Measurements from ENCODE around the gene LCN10.
"Not testable (repeated sequence)": the region's sequence is repeated elsewhere in the genome, so short reads cannot be mapped to it uniquely, and the experiment has no call there.

Gene LCN10

DNA sequence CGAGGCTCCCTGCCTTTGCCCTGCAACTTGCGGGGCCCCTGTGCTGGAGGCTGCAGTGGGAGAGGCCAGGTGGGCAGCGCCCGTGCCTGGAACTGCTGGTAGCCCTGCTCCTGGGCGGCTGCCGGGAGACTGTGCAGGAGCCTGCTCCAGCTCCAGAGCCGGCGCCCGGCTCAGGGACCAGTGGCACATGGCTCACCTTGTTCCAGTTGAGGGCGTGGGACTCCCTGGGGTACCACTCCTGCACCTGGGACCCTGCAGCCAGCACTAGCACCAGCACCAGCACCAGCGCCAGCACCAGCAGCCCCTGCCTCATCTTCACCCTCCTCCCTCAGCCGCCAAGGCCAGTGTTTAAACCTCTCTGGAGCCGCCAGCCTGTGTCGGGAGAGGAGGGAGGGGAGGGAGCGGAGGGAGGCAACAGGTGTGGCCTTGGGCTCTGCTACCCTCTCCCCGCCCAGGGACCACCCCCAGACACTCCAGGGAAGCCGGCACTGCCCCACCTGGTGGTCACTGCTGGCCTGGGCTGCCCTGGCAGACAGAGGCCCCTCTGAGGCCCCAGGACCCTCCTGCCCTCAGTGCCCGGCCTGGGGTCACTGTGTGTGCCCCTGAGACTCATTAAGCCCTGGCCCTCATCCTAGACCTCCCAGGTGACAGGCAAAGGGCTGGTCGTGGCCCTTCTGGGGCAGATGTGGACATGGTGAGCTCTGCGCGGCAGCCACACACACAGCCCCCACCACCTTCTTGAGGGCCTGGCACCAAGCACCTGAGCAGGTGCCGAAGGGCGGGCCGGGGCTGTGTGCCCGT lies at the start of gene LCN10:
Gene LCN10, minus strand, starts transcription at position 350 of the 801 bp plus-strand sequence. Its CDS starts 37 bp downstream, at position 313.
- no peak for DNase-seq (ENCODE audit: low spot score)

DNA sequence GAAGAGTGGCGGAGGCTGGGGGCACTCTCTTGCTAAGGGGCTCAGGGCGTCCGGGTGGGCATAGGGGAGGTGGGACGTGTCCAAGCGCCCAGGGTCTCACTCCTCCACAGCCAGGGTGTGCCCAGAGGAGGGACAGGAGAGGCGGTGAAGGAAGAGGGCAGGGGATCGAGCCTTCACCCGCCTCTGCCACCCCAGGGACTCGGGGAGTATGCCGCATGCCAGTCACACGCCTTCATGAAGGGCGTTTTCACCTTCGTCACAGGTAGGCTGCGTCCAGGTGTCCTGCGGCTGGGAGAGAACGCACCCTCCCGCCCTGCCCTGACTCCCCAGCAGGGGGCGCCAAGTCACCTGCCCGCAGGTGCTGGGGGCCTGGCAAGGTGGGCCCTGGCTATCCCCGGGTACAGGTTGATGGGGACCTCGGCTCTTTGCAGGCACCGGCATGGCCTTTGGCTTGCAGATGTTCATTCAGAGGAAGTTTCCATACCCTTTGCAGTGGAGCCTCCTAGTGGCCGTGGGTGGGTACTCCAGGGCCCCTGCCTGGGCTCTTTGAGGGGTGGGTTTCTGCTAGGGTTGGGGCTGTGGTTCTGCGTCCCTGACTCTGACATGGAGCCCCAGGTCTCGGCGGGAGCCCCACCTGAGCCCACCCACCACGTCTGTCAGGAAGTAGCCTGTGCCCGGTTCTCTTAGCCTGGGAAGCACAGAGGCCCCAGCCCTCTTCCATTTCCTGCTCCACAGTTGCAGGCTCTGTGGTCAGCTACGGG lies 49.0 kb upstream of the LCN10 start:
- DNase-seq (ENCODE audit: low spot score), result no peak

GRCh38 chr9:136790640-136791515 lies 48.1 kb upstream of the LCN10 start, which contains the start of gene TMEM141:
TMEM141 (plus strand) TSS chr9:136791344; CDS start chr9:136791371, 27 bp downstream.
- DNase-seq (ENCODE audit: low spot score), result peak; percentile 100

DNA sequence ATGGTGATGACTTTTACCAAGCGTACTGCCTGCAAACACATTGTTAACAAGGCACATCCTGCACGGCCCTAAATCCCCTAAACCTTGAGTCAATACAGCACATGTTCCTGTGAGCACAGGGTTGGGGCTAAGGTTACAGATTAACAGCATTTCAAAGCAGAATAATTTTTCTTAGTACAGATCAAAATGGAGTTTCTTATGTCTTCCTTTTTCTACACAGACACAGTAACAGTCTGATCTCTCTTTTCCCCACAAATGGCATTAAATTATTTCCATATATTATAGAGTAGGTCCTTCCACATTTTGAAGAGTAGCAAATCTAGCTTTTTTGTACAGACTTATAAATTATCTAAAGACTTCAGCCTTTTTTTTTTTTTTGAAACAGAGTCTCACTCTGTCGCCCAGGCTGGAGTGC lies 46.8 kb upstream of the LCN10 start:
- no peak for DNase-seq (ENCODE audit: low spot score)

DNA sequence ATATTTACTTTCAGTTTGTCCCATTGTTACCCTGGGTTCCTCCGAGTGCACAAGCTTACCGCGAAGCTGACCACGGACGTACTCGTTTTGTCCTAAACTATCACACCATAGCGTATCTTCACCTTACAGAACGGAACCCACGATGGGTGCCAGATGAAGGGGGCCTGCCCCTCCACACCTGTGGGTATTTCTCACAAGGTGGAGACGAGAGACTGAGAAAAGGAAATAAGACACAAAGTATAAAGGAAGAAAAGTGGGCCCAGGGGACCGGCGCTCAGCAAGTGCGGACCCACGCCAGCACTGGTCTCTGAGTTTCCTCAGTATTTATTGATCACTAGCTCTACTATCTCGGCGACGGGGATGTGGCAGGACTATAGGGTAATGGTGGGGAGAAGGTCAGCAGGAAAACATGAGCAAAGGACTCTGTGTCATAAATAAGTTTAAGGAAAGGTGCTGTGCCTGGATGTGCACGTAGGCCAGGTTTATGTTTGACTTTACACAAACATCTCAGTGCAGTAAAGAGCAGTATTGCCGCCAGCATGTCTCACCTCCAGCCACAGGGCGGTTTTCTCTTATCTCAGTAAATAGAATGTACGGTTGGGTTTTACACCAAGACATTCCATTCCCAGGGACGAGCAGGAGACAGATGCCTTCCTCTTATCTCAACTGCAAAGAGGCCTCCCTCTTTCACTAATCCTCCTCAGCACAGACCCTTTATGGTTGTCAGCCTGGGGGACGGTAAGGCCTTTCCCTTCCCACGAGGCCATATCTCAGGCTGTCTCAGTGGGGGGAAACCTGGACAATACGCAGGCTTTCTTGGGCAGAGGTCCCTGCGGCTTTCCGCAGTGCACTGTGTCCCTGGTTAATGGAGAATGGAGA lies 46.1 kb upstream of the LCN10 start:
- DNase-seq (ENCODE audit: low spot score), result not testable (repeated sequence)

- DNase-seq (ENCODE audit: low spot score), result peak; percentile 77
These were observed 45.1 kb upstream of the LCN10 start for GRCh38 chr9:136787690-136788400.

- DNase-seq (ENCODE audit: low spot score), result not testable (repeated sequence)
These were observed 44.2 kb upstream of the LCN10 start for GRCh38 chr9:136786983-136787382.

GRCh38 chr9:136786451-136786850 lies 43.7 kb upstream of the LCN10 start:
- DNase-seq (ENCODE audit: low spot score), result peak; percentile 77

DNA sequence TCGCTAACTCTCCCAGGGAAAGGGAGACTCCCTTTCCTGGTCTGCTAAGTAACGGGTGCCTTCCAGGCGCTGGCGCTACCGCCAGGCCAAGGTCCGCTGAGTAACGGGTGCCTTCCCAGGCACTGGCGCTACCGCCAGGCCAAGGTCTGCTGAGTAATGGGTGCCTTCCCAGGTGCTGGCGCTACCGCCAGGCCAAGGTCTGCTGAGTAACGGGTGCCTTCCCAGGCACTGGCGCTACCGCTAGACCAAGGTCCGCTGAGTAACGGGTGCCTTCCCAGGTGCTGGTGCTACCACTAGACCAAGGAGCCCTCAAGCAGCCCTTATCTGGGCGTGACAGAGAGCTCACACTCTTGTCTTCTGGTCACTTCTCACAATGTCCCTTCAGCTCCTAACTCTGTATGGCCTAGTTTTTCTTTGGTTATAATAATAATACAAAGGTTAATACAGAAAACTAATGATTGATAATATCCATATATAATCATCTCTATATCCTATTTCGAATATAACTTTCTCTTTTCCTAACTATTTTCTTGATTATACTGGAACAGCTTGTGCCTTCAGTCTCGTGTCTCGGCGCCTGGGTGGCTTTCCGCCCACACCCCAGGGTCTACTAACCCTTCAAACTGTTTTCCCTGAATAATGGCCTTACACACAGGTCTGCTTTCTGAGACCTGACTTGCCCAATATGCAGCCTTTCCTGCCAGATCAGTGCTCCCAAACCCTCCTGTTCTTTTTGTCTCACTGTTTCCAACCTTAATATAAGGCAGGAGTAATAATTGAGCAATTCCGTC lies 43.0 kb upstream of the LCN10 start:
- DNase-seq (ENCODE audit: low spot score), result not testable (repeated sequence)

DNA sequence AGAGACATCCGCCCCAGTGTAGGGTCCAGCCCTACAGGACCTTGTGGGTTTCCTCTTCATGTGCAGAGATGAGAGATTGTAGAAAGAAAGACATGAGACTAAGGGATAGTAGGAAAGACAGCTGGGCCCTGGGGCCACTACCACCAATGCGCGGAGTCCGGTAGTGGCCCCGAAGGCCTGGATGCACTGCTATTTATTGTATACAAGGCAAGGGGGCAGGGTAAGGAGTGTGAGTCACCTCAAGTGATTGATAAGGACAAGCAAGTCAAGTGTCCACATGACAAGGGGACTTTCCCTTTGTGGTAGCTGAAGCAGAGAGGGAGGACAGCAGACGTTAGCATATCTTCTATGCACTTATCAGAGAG lies 42.2 kb upstream of the LCN10 start:
- DNase-seq (ENCODE audit: low spot score), result no peak

DNA sequence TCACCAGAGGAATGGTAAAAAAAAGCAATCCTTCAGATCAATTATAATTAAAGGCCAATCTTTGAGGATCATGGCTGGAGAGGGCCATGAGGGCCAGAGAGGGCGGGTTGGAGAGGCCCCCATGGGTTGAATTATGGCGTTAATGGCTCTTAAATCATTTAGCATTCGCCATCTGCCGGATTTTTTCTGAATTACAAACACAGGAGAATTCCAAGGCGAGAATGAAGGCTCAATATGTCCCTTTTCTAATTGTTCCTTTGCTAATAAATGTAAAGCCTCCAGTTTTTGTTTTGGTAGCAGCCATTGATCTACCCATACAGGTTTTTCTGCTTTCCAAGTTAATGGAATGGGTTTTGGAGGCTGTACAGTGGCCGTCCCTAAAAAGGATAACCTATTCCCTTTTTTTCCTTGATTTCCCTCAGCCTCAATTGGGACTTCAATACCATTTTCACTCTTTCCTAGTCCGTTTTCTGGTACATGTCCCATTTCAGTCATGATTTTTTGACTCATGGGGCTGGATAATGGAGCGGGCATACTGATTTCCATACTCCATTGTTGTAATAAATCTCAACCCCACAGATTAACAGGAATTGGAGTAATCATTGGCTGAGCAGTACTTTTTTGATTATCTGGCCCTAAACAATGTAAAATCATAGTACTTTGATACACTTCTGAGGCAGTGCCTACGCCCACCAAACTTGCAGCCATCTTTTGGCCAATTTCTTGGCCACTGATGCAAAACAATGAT lies 41.7 kb upstream of the LCN10 start:
- DNase-seq (ENCODE audit: low spot score), result no peak

GRCh38 chr9:136782452-136782851 lies 39.7 kb upstream of the LCN10 start:
- DNase-seq (ENCODE audit: low spot score), result no peak

DNA sequence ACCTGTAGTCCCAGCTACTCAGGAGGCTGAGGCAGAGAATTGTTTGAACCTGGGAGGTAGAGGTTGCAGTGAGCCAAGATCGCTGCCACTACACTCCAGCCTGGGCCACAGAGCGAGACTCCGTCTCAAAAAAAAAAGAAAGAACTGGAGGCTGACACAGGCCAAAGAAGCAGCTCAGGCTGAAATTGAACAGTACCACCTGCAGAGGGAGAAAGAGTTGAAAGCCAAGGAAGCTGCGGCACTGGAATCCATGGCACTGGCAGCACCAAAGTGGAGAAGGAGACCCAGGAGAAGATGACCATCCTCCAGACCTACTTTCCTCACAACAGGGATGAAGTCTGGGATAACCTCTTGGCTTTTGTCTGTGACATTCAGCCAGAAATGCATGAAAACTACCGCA lies 37.1 kb upstream of the LCN10 start:
- DNase-seq (ENCODE audit: low spot score), result no peak

GRCh38 chr9:136777359-136777758 lies 34.6 kb upstream of the LCN10 start:
- DNase-seq (ENCODE audit: low spot score), result no peak

GRCh38 chr9:136776947-136777346 lies 34.2 kb upstream of the LCN10 start:
- no peak for DNase-seq (ENCODE audit: low spot score)

DNA sequence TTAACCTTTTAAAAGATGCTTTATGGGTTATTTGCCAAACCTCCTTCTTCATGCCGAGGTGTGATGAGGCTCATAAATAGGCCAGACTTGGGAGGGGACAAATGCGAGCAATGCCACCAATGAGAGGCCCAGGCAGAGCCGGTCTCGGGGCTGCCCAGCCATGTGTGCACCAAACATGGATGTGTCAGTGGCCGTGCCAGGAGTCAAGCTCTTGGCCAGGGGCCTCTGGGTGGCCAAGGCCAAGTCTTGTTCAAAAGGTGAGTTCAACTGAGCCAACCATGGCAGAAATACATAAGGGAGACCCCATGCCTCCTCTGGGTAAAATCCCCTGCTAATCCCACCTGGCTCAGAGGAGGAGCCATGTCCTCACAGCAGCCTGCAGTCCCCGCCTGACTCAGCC lies 32.5 kb upstream of the LCN10 start:
- no peak for DNase-seq (ENCODE audit: low spot score)

DNA sequence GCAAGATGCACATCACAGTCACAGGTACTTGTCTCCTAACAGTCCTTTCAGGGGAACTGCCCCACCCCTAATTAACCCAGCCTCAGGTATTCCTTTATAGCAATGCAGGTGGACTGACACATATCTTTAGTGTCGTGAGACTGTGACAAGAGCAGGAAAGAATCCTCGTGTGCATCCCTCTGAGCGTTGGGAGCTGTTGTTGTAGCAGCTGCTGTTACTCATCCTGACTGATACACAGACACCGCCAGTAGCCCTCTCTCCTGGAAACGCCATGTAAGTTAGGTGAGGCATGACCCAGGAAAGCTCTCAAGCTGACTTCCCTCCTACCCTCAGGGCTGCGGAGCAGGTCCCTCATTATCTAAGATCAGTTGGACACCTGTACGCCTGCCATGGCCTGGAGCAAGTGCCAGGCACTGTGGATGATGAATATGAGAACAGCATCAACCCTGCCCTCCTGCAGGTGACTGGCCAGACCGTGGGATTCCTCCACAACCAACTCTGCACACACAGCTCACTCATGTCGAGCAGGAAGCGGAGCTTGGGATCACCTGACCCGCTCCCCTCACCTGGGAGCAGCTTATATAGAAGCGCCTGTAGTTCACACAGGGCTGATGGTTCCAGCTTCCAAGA lies 31.8 kb upstream of the LCN10 start:
- DNase-seq (ENCODE audit: low spot score), result no peak

- DNase-seq (ENCODE audit: low spot score), result no peak
These were observed 30.8 kb upstream of the LCN10 start for GRCh38 chr9:136773386-136774044.
